Natural killer cell (primary cell): ENCODE results near the gene ALOX5. TPM values are rescaled to one million over a fixed set of nuclear protein-coding genes. Genes with fewer than 3 reads are reported as not detected.
A peak's percentile ranks its signal among the peaks of the same experiment; 100 is the strongest.

ENCODE experiments used
- ATAC-seq, 3 donors: fragments of 150-1000 bp in 2 of 3; fragments of 200-7000 bp in 1 of 3; cut with Tn5 transposase; 1 replicate in 1 of 3; 2 replicates in 2 of 3; pipeline ENCODE4 v1.10.0; 2021; ENCODE audit warnings: mild to moderate bottlenecking in 2 of 3, moderate library complexity in 2 of 3
- DNase-seq, 2 donors: peaks; one replicate each; pipeline versions ENCODE4 v3.0.0 to v3.0.0-alpha.2; 2013 to 2021; ENCODE audit warnings: mixed read lengths in 1 of 2
- H3K27ac ChIP-seq: one replicate; pipeline ENCODE4 v1.5.1; 2013; ENCODE audit warnings: mild to moderate bottlenecking, low read length
- H3K27me3 ChIP-seq: one replicate; pipeline ENCODE4 v1.6.1; 2013; ENCODE audit warnings: low read length; ENCODE audit not compliant: control insufficient read depth, insufficient read depth
- H3K36me3 ChIP-seq: one replicate; pipeline ENCODE4 v1.6.1; 2013; ENCODE audit warnings: low read length; ENCODE audit not compliant: control insufficient read depth, insufficient read depth
- H3K4me1 ChIP-seq: one replicate; pipeline ENCODE4 v1.6.1; 2013; ENCODE audit warnings: low read length; ENCODE audit not compliant: control insufficient read depth, insufficient read depth
- H3K4me3 ChIP-seq: one replicate; pipeline ENCODE4 v1.5.1; 2013; ENCODE audit warnings: low read length
- H3K9me3 ChIP-seq: one replicate; pipeline ENCODE4 v1.6.1; 2013; ENCODE audit warnings: low read length; ENCODE audit not compliant: control insufficient read depth, insufficient read depth
- H3K27ac Mint-ChIP-seq, 2 donors: one replicate each; pipeline ENCODE4 v1.8.0; 2022; ENCODE audit warnings: mild to moderate bottlenecking in 2 of 2, mixed read lengths in 2 of 2, moderate library complexity in 1 of 2
- H3K27me3 Mint-ChIP-seq, 2 donors: one replicate each; pipeline ENCODE4 v1.8.0; 2022; ENCODE audit warnings: low read depth in 2 of 2, mixed read lengths in 2 of 2
- H3K36me3 Mint-ChIP-seq: one replicate; pipeline ENCODE4 v1.8.0; 2022; ENCODE audit warnings: mixed read lengths
- H3K4me1 Mint-ChIP-seq, 2 donors: one replicate each; pipeline ENCODE4 v1.8.0; 2022; ENCODE audit warnings: mixed read lengths in 2 of 2
- H3K4me3 Mint-ChIP-seq: one replicate; pipeline ENCODE4 v1.8.0; 2022; ENCODE audit warnings: mild to moderate bottlenecking, moderate library complexity, mixed read lengths
- H3K9me3 Mint-ChIP-seq, 2 donors: one replicate each; pipeline ENCODE4 v1.8.0; 2022; ENCODE audit warnings: mixed read lengths in 2 of 2
- CTCF ChIP-seq: fragments of 200-600 bp; IDR thresholded peaks from one replicate; pipeline ENCODE4 v1.8.0; 2022; ENCODE audit warnings: antibody characterized with exemption
- WGBS: methylation state at CpG from one replicate; pipeline ENCODE4 v1.1.7; 2013; ENCODE audit warnings: missing lambda C conversion rate; ENCODE audit not compliant: insufficient coverage; 5-methylcytosine and 5-hydroxymethylcytosine counted together
- intact Hi-C: fragments of 100-400 bp; cut with micrococcal nuclease; formaldehyde crosslinking; loops from one replicate; pipeline ENCODE4 v1.14.2; 2022
- total RNA-seq, 4 donors: library from RNA; stranded (reverse); fragments of 120-200 nt in 1 of 4; gene quantifications; one replicate each; pipeline versions ENCODE4 v1.2.3 to v1.2.4, GENCODE V29; 2013 to 2022

ALOX5 gene
- total RNA-seq, 3 donors from 2014 or later (not counting 1 experiment from before 2014, with no cell fraction given), result 8.6 to 93.5 (median 12.4) TPM

- intact Hi-C loops, result no loop called here
- Histone ChIP-seq H3K9me3 (no peaks in the 10 kb centered on the region), H3K4me1 (no peaks in the 10 kb centered on the region), H3K27me3 (no peaks in the 10 kb centered on the region), H3K27ac (no peak overlapping the region), H3K4me3 (no peak overlapping the region), H3K36me3 (no peaks in the 10 kb centered on the region)
- DNase-seq (no peak), ATAC-seq (no peak)
- no peaks in the 10 kb centered on the region for H3K36me3 Mint-ChIP-seq
- no peak overlapping the region for H3K4me3 Mint-ChIP-seq
- H3K27me3 Mint-ChIP-seq, result peaks cover 8 to 10% of the 10 kb centered on the region in 2 donors
- H3K9me3 Mint-ChIP-seq, result no peaks in the 10 kb centered on the region
- no peaks in the 10 kb centered on the region for H3K4me1 Mint-ChIP-seq
- WGBS, result no CpG with 5 or more reads among the region's 2 CpGs
- no peak overlapping the region for H3K27ac Mint-ChIP-seq
- TF ChIP-seq CTCF, result no peak
Observed at GRCh38 chr10:45432113-45432512, 58.1 kb downstream of the ALOX5 start.

GRCh38 chr10:45432700-45433472 is 58.9 kb downstream of the ALOX5 start:
- 90% methylated on average over 13 of the region's 15 CpGs for WGBS
- Histone ChIP-seq H3K4me3 (no peak overlapping the region), H3K27ac (no peak overlapping the region), H3K27me3 (no peaks in the 10 kb centered on the region), H3K4me1 (no peaks in the 10 kb centered on the region), H3K9me3 (no peaks in the 10 kb centered on the region), H3K36me3 (no peaks in the 10 kb centered on the region)
- Mint-ChIP-seq H3K4me3 (no peak overlapping the region), H3K4me1 (no peaks in the 10 kb centered on the region), H3K9me3 (no peaks in the 10 kb centered on the region), H3K27me3 (peaks cover 12 to 13% of the 10 kb centered on the region in 2 donors), H3K36me3 (no peaks in the 10 kb centered on the region), H3K27ac (no peak overlapping the region)
- no peak for TF ChIP-seq CTCF
- ATAC-seq (no peak), DNase-seq (no peak)
- intact Hi-C loops, result no loop called here

GRCh38 chr10:45433716-45434469 is 59.9 kb downstream of the ALOX5 start:
- Mint-ChIP-seq H3K4me1 (no peaks in the 10 kb centered on the region), H3K36me3 (no peaks in the 10 kb centered on the region), H3K4me3 (no peak overlapping the region), H3K9me3 (no peaks in the 10 kb centered on the region), H3K27me3 (peaks cover 12 to 19% of the 10 kb centered on the region in 2 donors), H3K27ac (no peak overlapping the region)
- H3K4me1 ChIP-seq, result no peaks in the 10 kb centered on the region
- 61% methylated on average over 8 of the region's 8 CpGs for WGBS
- no peak for TF ChIP-seq CTCF
- ATAC-seq, result no peak
- DNase-seq, result peak in 1 of 2 donors; percentile 21
- H3K4me3 ChIP-seq, result no peak overlapping the region
- H3K9me3 ChIP-seq, result no peaks in the 10 kb centered on the region
- intact Hi-C loops, result no loop called here
- H3K36me3 ChIP-seq, result no peaks in the 10 kb centered on the region
- no peak overlapping the region for H3K27ac ChIP-seq
- no peaks in the 10 kb centered on the region for H3K27me3 ChIP-seq
